H1 (cell line): ENCODE data around the gene GCSH. TPM values are rescaled to one million over a fixed set of nuclear protein-coding genes. Genes with fewer than 3 reads are reported as not detected.

Experiments
- CBX5 ChIP-seq: fragments of 300-800, 300-1000 bp; sonication (generic); IDR thresholded peaks from 2 replicates; pipeline ENCODE4 v1.7.1; 2016; ENCODE audit warnings: antibody characterized with exemption, low read length, low read depth
- CBX8 ChIP-seq: fragments of 300-800, 300-1000 bp; sonication (generic); IDR thresholded peaks from 2 replicates; pipeline ENCODE4 v1.7.1; 2016; ENCODE audit warnings: low read depth, low read length, borderline replicate concordance
- EZH2 ChIP-seq: fragments of 200-600 bp; sonication (generic); IDR thresholded peaks from 2 replicates; pipeline ENCODE4 v1.7.1; 2012; ENCODE audit warnings: low read depth, mild to moderate bottlenecking, moderate library complexity, low read length, inconsistent platforms; ENCODE audit not compliant: severe bottlenecking
- HDAC2 ChIP-seq, 2 experiments: fragments of 300-600 bp in 1 of 2; sonication (generic) in 1 of 2; IDR thresholded peaks; 2 replicates each; pipeline ENCODE4 v1.6.1; 2011 to 2012; ENCODE audit warnings: low read depth in 2 of 2, low read length in 2 of 2, mild to moderate bottlenecking in 2 of 2, moderate library complexity in 2 of 2, borderline replicate concordance in 1 of 2, inconsistent platforms in 1 of 2
- RNF2 ChIP-seq: fragments of 200-900, 300-1000 bp; sonication (generic); IDR thresholded peaks from 2 replicates; pipeline ENCODE4 v1.7.1; 2016; ENCODE audit warnings: borderline replicate concordance, low read depth, mild to moderate bottlenecking, antibody characterized with exemption, low read length; ENCODE audit not compliant: poor library complexity, severe bottlenecking; ENCODE audit errors: missing control alignments
- SP2 ChIP-seq: IDR thresholded peaks from 2 replicates; pipeline ENCODE4 v1.6.1; 2012; ENCODE audit warnings: mild to moderate bottlenecking, low read length, inconsistent platforms
- SRF ChIP-seq: IDR thresholded peaks from 2 replicates; pipeline ENCODE4 v1.6.1; 2011; ENCODE audit warnings: mild to moderate bottlenecking, low read depth, low read length, moderate library complexity
- TAF1 ChIP-seq: IDR thresholded peaks from 2 replicates; pipeline ENCODE4 v1.6.1; 2011; ENCODE audit warnings: mild to moderate bottlenecking, low read depth, low read length
- TBP ChIP-seq: IDR thresholded peaks from 2 replicates; pipeline ENCODE4 v1.6.1; 2011; ENCODE audit warnings: low read depth, low read length, improper control_type of control experiment
- TCF12 ChIP-seq: IDR thresholded peaks from 2 replicates; pipeline ENCODE4 v1.6.1; 2011; ENCODE audit warnings: low read depth, mild to moderate bottlenecking, low read length
- USF2 ChIP-seq: IDR thresholded peaks from 2 replicates; pipeline ENCODE4 v1.6.1; 2011; ENCODE audit warnings: low read length, improper control_type of control experiment
- polyA plus RNA-seq, 7 experiments: library from polyadenylated mRNA; depleted of rRNA in 3 of 7; stranded (reverse) in 5 of 7; unstranded in 2 of 7; fragments of >200 nt in 5 of 7; fragments of 200-250 nt in 2 of 7; gene quantifications; 1 replicate in 5 of 7; 2 replicates in 1 of 7; 4 replicates in 1 of 7; pipeline versions ENCODE4 v1.2.1 to v1.2.3, GENCODE V29; 2011 to 2013; ENCODE audit warnings: missing spikeins in 2 of 7, mixed read lengths in 2 of 7
- total RNA-seq: library from RNA; stranded (reverse); fragmentation: NEBNext Ultra II Directional; extraction: Animal tissue kit (Norgen Biotek cat#: 25700); gene quantifications from 2 replicates; pipeline ENCODE4 v1.2.1, GENCODE V29; 2021

The GCSH gene
- total and polyA plus RNA-seq, 2 of the 8 experiments (the other 6 are each of a cell fraction or from before 2014, with no cell fraction given) = 28.2 to 108 TPM

GRCh38 chr16:81140930-81141780 lies 45.0 kb upstream of the GCSH start (continued):
- TF ChIP-seq CBX5 = no peak
- no peak for TF ChIP-seq TAF1
- no peak for TF ChIP-seq SP2
- no peak for TF ChIP-seq HDAC2 (IDR thresholded peaks at IDR 0.05; ENCODE audit: borderline replicate concordance in 1 of 2, low read depth in 2 of 2, low read length in 2 of 2)
- no peak for TF ChIP-seq SRF
- TF ChIP-seq TBP = peak; percentile 14; the same call in 1 of the 2 replicates
- no peak for TF ChIP-seq EZH2
- TF ChIP-seq CBX8 = no peak
- no peak for TF ChIP-seq TCF12
- no peak for TF ChIP-seq RNF2
- TF ChIP-seq USF2 = no peak
